PFSK-1 (cell line): ENCODE results near the gene SIDT2.

Experiments used
- POLR2AphosphoS5 ChIP-seq: IDR thresholded peaks from 2 replicates; pipeline ENCODE4 v1.6.1; 2012; ENCODE audit warnings: low read depth, mild to moderate bottlenecking, control low read depth, low read length, moderate library complexity
- TAF1 ChIP-seq: IDR thresholded peaks from 2 replicates; pipeline ENCODE4 v1.6.1; 2012; ENCODE audit warnings: low read length, control low read depth, borderline replicate concordance; ENCODE audit not compliant: insufficient read depth

DNA sequence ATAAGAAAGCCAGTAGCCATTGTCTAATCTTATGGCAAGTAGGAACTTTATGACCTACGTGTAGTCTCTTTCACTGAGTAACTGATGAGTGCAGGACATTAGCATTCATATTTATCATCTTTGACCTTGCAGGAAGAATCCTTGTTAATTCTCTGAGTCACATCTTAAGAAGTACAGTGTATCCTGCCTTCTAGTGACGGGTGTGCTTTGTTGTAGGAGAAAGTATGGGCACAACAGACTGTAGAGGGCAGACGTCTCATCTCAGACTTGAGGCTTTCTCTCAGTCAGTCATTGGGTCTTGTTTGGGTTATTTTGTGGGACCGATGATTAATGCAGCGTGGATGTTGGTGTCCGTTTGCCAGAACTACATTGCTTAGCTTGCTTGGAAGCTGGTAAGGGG is 60.8 kb downstream of the SIDT2 start:
- TF ChIP-seq POLR2AphosphoS5 = no peak
- TF ChIP-seq TAF1 = no peak
